ENCODE measurements around the gene TMEM106C.

Gene TMEM106C

GRCh38 chr12:47943623-47944340, 19.6 kb upstream of the TMEM106C start:
- no peak for DNase-seq (ENCODE audit: extremely low read depth, low read depth)
- TF ChIP-seq CTCF (IDR thresholded peaks at IDR 0.05; ENCODE audit: low read depth, low read length), result no peak

- no peak for TF ChIP-seq CTCF (IDR thresholded peaks at IDR 0.05; ENCODE audit: low read depth, low read length)
- no peak for DNase-seq (ENCODE audit: extremely low read depth, low read depth)
Observed at GRCh38 chr12:47944685-47945340, 18.6 kb upstream of the TMEM106C start.

- TF ChIP-seq CTCF (IDR thresholded peaks at IDR 0.05; ENCODE audit: low read depth, low read length), result no peak
- no peak for DNase-seq (ENCODE audit: extremely low read depth, low read depth)
Observed at GRCh38 chr12:47945341-47945728, 18.1 kb upstream of the TMEM106C start.

GRCh38 chr12:47946413-47947323, 16.7 kb upstream of the TMEM106C start:
- no peak for DNase-seq (ENCODE audit: extremely low read depth, low read depth)
- no peak for TF ChIP-seq CTCF (IDR thresholded peaks at IDR 0.05; ENCODE audit: low read depth, low read length)

GRCh38 chr12:47947341-47947740, 16.1 kb upstream of the TMEM106C start:
- no peak for TF ChIP-seq CTCF (IDR thresholded peaks at IDR 0.05; ENCODE audit: low read depth, low read length)
- DNase-seq (ENCODE audit: extremely low read depth, low read depth), result no peak

GRCh38 chr12:47949441-47950341, 13.7 kb upstream of the TMEM106C start:
- peak; percentile 89 for TF ChIP-seq CTCF (IDR thresholded peaks at IDR 0.05; ENCODE audit: low read depth, low read length)
- DNase-seq (ENCODE audit: extremely low read depth, low read depth), result peak; percentile 57
